K562 (cell line): ENCODE data around the gene CCDC78. TPM values are rescaled to one million over a fixed set of nuclear protein-coding genes. Genes with fewer than 3 reads are reported as not detected.
A peak's percentile ranks its signal among the peaks of the same experiment; 100 is the strongest.

Experiments used
- CREM ChIP-seq: IDR thresholded peaks from 2 replicates; pipeline ENCODE4 v1.6.1; 2014; ENCODE audit warnings: antibody characterized with exemption, low read depth
- ETV5 ChIP-seq: sonication (generic); formaldehyde crosslinking; IDR thresholded peaks from 2 replicates; pipeline ENCODE4 v1.4.0; 2020; ENCODE audit warnings: low read depth, mild to moderate bottlenecking, missing genetic modification reagents
- HOXB6 ChIP-seq: fragments of 250-450 bp; sonication (Bioruptor Pico); IDR thresholded peaks from 2 replicates; pipeline ENCODE4 v1.5.1; 2022; ENCODE audit warnings: mild to moderate bottlenecking, borderline replicate concordance
- ID3 ChIP-seq, 2 experiments: fragments of 250-450 bp in 1 of 2; fragments of 450-650 bp in 1 of 2; sonication (Bioruptor Pico) in 1 of 2; IDR thresholded peaks; 2 replicates each; pipeline versions ENCODE4 v1.6.1 to v1.8.0; 2016 to 2021; ENCODE audit warnings: mild to moderate bottlenecking in 2 of 2, moderate library complexity in 2 of 2, missing compliant biosample characterization in 1 of 2, missing genetic modification characterization in 1 of 2
- MGA ChIP-seq: fragments of 450-650 bp; IDR thresholded peaks from 2 replicates; pipeline ENCODE4 v1.6.1; 2016; ENCODE audit warnings: mild to moderate bottlenecking, moderate library complexity
- NR2C1 ChIP-seq, 2 experiments: fragments of 450-650 bp; IDR thresholded peaks; 2 replicates each; pipeline ENCODE4 v1.6.1; 2017; ENCODE audit warnings: mild to moderate bottlenecking in 2 of 2, antibody characterized with exemption in 1 of 2, inconsistent platforms in 1 of 2, missing compliant biosample characterization in 1 of 2, missing genetic modification characterization in 1 of 2
- POLR2A ChIP-seq: fragments of 450-650 bp; conservative IDR thresholded peaks from 2 replicates; pipeline ENCODE4 v1.6.1; 2016
- RCOR1 ChIP-seq, 2 experiments: IDR thresholded peaks; 2 replicates each; pipeline ENCODE4 v1.6.1; 2012; ENCODE audit warnings: low read depth in 2 of 2, low read length in 2 of 2, borderline replicate concordance in 1 of 2, improper control_type of control experiment in 1 of 2
- RFX1 ChIP-seq: fragments of 450-650 bp; IDR thresholded peaks from 2 replicates; pipeline ENCODE4 v1.6.1; 2016; ENCODE audit warnings: mild to moderate bottlenecking, moderate library complexity
- RNF2 ChIP-seq: sonication (generic); IDR thresholded peaks from 2 replicates; pipeline ENCODE4 v1.6.1; 2016
- SREBF1 ChIP-seq: fragments of 150-350 bp; IDR thresholded peaks from 2 replicates; pipeline ENCODE4 v1.6.1; 2014; ENCODE audit warnings: antibody characterized with exemption, low read depth, low read length, borderline replicate concordance
- VEZF1 ChIP-seq: fragments of 200-800 bp; sonication (Bioruptor generic); IDR thresholded peaks from 2 replicates; pipeline ENCODE4 v1.6.1; 2017; ENCODE audit warnings: missing genetic modification characterization, missing compliant biosample characterization
- ZFX ChIP-seq: sonication (generic); formaldehyde crosslinking; IDR thresholded peaks from 2 replicates; pipeline ENCODE4 v1.8.0; 2022; ENCODE audit warnings: mild to moderate bottlenecking, missing genetic modification reagents, moderate library complexity
- ZSCAN29 ChIP-seq: fragments of 450-650 bp; IDR thresholded peaks from 2 replicates; pipeline ENCODE4 v1.6.1; 2017
- polyA plus RNA-seq, 8 experiments: library from polyadenylated mRNA; depleted of rRNA in 4 of 8; stranded (reverse) in 5 of 8; unstranded in 3 of 8; fragments of >200 nt; fragmentation: Nextera tagmentation in 2 of 8; fragmentation: Illumina TruSeq in 1 of 8; extraction: Ambion mirVana in 2 of 8; extraction: Trizol in 1 of 8; gene quantifications; 2 replicates each; pipeline versions ENCODE4 v1.2.1 to v1.2.3, GENCODE V29; 2011 to 2014; ENCODE audit warnings: inconsistent platforms in 1 of 8, missing spikeins in 1 of 8
- total RNA-seq, 7 experiments: library from RNA; depleted of rRNA in 6 of 7; stranded (reverse); fragments of >200 nt in 6 of 7; fragmentation: Illumina TruSeq in 2 of 7; extraction: Trizol in 2 of 7; gene quantifications; 2 replicates each; pipeline versions ENCODE4 v1.2.1 to v1.2.3, GENCODE V29; 2011 to 2021; ENCODE audit warnings: low replicate concordance in 1 of 7

CCDC78 gene
- total and polyA plus RNA-seq, 9 of the 15 experiments (the other 6 are each of a cell fraction or from before 2014, with no cell fraction given) = 0.24 to 17.7 (median 2.9) TPM

DNA sequence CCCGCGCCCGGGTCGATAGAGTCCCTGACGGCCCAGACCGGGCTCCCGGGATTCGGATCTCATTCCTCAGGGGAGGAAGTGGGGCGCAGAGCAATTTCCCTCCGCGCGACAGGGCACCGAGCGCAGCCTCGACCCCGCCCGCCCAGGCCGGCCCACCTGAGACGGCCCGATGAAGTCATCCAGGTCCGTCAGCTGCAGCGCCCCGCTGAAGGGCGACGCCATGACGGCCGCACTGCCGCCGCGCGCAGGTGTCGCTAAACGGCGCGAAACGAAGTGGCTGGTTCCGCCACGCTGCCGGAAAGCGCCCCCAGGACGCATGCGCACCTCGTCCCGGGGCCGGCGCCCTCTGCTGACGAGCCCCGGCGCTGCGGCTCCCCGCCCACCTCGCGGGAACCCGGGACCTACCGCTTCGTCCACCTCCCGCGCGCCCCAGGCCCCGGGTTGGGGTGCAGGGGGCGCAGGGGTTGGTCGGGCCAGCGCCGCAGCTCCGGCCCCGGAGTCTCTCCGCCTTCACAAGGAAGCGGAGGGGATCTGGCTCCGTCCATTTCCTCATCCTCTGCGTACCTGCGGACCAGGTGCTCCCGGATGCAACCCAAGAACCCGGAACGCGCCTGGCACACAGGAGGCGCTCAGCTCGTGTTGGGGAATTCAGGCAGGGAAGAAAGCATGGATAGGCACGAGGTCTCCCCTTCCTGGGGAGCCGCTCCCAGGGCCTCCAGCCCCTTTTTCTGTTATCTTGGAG lies 14.7 kb upstream of the CCDC78 start, which contains the start of gene CIAO3 (continued):
- TF ChIP-seq MGA = peak; percentile 86
- 0 out of 2 replicates have a peak, but pooled peaks have one; percentile 16 for TF ChIP-seq SREBF1
- TF ChIP-seq RNF2 = no peak
- TF ChIP-seq ZSCAN29 = peak; percentile 48; the same call in 1 of the 2 replicates
- TF ChIP-seq RFX1 = no peak
- 0 out of 2 replicates have a peak, but pooled peaks have one; percentile 56 for TF ChIP-seq ETV5 (CRISPR knock-in tag)
- peak; percentile 92 for TF ChIP-seq ZFX
- TF ChIP-seq ID3 (CRISPR knock-in tag; IDR thresholded peaks at IDR 0.05) = no peak
- peak; percentile 86 for TF ChIP-seq ID3 (tag; IDR thresholded peaks at IDR 0.05)
- TF ChIP-seq CREM = peak; percentile 99
- TF ChIP-seq POLR2A = peak; percentile 77
- no peak for TF ChIP-seq NR2C1 (IDR thresholded peaks at IDR 0.05)
- peak; percentile 79 for TF ChIP-seq NR2C1 (tag; IDR thresholded peaks at IDR 0.05)
- TF ChIP-seq HOXB6 (CRISPR knock-in tag) = no peak
- peak in 1 of 2 experiments; percentile 2; a peak in 2 of 4 replicates for TF ChIP-seq RCOR1 (IDR thresholded peaks at IDR 0.05; ENCODE audit: borderline replicate concordance in 1 of 2, low read depth in 2 of 2, low read length in 2 of 2)
- TF ChIP-seq VEZF1 (CRISPR knock-in tag) = peak; percentile 56
